NCI-H526 (cell line): Measurements from ENCODE around the gene RCAN1.

ENCODE experiments used
- DNase-seq, 2 experiments: peaks; one replicate each; lab custom pipeline; 2025; lab: John Stamatoyannopoulos, UW

RCAN1 gene

DNA sequence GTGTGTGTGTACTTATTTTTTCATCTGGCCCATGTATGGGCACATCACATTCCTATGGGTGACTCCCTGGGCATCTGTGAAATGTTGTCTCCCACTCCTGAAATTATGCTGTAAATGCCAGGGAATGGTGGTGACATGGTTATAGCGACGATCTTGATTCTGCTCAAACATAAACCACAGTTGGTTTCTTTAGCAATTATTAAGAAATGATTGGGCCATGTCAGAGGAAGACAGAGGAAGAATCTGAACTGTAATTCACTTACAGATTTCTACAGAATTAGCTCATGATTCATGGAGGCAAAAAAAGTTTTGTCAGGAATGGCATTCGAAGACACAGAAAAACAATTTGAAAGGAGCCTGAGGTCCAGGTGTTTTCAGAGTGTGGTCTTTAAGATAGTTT lies 77.1 kb downstream of the RCAN1 start:
- DNase-seq = no peak

- DNase-seq = no peak
Observed at GRCh38 chr21:34536820-34537219, 78.1 kb downstream of the RCAN1 start.

DNA sequence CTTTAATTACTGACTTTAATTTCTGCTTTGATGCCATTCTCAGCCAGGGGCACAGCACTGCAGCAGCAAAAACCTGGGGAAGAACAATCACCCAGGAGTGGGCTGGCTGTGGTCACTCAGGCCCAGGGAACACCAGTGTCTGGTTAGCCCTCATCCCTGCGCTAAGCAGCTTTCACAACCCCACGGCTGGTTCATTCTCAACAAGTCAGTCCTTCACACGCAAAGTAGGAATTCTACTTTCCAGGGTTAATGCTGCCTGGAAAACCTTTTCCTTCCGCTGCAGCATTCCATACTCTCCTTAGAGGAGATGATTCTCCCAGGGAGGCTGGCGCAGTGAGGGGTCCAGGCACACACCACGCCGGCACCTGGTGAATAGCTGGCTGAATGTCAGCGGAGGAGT lies 78.6 kb downstream of the RCAN1 start:
- DNase-seq = no peak

GRCh38 chr21:34535886-34536285 lies 79.0 kb downstream of the RCAN1 start:
- no peak for DNase-seq

DNA sequence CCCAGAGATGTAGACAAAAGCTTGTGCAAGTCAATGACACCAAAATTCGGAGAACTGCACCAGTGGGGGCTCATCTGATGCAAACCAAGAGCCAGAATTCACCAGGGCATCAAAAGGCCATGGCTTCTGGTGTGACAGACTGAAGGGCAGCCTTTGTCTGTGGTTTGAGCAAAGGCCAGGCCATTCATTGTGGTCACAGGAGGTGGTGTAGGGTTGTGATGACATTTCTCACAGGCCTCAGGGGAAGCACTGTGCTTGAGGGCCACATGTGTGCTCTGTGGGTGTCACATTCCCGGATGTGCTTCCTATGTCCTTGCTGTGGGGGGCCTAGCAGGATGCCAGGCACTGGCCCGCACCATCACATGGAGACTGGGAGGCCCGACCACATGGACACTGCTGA lies 80.4 kb downstream of the RCAN1 start:
- no peak for DNase-seq

- no peak for DNase-seq
Observed at GRCh38 chr21:34533938-34534337, 81.0 kb downstream of the RCAN1 start.

GRCh38 chr21:34531399-34531798 lies 83.5 kb downstream of the RCAN1 start:
- DNase-seq = no peak

DNA sequence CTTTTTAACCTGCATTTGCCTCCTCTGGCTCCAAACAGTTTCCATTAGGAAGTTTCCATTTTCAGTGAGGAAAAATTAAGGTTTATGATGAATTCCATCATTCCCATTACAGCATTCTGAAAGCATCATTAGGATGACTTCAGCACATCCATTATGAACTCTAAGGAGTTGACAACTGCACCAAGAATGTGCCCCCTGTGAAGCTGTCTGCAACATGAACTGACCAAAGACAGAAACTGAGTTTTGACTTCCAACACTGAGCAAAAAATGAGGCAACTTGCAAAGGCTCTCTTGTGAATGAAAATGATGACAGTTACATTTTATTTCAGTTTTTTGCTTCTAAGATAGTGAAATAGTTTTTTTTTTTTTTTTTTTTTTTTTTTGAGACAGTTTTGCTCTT lies 84.7 kb downstream of the RCAN1 start:
- no peak for DNase-seq

DNA sequence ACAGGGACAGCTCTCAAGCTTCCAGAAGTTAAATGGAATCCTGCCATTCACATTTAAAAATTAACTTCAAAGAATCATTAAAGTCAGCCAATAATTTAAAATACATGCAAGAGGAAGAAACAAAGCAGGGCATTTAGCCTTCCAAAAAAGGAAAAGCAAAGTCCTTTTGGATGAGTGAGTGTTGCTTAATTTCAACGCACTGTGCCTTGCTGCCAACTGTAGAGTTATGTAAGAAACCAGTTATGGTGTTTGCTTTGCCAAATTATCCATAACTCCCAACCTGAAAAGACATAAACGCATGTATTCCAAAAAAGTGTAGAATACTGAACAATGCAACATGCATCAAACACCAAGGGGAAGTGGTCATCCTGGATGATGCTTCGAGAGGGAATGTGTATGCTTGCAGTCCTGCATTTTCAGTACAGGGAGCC lies 86.8 kb downstream of the RCAN1 start:
- no peak for DNase-seq

DNA sequence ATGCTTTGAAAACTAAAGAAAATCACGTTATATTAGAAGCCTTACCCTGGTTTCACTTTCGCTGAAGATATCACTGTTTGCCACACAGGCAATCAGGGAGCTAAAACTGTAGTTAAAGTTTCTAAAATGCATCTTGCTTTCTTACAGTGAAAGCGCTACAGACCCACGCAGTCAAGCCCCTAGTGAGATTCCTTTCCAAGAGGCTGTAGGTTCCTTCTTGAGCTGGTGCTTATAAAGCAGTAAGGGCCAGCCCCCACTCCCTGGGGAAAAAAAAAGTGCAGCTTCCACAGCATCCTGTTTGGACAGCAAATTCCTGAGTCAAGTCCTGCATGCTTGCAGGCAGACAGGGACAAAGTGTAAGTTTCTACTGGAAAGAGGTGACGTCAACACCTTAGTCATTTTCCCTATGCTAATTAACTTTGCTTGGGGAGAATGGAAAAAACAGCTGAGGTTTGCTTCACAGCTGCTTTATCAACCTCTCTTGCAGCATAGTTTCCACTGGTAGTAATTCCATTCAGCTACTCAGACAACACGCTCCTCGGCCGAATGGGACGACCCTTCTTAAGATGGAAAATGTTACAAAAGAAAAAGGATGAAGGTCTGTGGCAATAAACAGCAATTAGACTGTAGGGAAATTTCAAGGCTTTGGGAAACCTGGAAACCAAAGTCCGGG lies 88.2 kb downstream of the RCAN1 start:
- peak in 1 of 2 experiments; percentile 11 for DNase-seq

GRCh38 chr21:34526241-34526617 lies 88.7 kb downstream of the RCAN1 start:
- no peak for DNase-seq

- DNase-seq = no peak
Observed at GRCh38 chr21:34524646-34525601, 90.0 kb downstream of the RCAN1 start.

- peak; percentile 55 to 87 for DNase-seq
Observed at GRCh38 chr21:34523019-34523555, 91.8 kb downstream of the RCAN1 start.

DNA sequence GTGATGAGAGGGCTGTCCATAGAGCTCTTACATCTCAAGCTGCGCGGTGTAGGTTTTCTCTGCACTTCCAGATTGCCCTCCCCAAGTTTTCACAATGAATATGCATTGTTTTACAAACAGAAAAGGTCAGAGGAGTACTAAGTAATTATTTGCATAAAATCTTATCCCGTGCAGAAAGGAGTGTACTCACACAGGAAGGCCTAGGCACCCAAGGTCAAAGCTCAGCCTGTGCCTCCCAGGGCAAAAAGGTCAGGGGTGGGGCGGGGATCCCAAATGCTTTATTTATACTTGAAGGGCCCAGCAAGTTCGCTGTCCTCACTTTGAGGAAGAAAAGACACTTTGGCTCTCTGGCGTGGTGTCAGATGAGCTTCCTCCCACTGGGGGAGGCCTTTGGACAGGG lies 92.6 kb downstream of the RCAN1 start:
- peak; percentile 29 to 70 for DNase-seq

GRCh38 chr21:34521561-34521960 lies 93.4 kb downstream of the RCAN1 start:
- DNase-seq = no peak

GRCh38 chr21:34520764-34521508 lies 94.0 kb downstream of the RCAN1 start:
- no peak for DNase-seq

GRCh38 chr21:34520281-34520680 lies 94.6 kb downstream of the RCAN1 start:
- DNase-seq = no peak

DNA sequence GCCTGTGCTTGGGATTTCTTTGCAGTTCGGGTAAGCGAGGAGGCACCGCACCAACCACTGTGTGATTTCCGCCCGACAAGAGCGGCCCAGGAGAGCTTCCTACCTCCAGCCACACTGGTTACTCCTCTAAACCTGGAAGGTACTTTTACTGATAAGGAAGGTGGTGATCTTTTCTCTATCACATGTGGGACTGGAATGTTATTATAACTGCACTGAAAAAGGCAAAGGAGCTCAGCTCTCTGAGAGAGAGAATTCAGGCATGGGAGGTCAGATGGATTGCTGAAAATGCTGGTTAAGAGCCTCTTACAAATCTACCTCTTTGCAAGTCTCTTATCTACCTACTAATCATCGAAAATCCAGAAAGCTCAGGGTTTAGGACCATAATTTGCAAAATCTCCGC lies 95.2 kb downstream of the RCAN1 start:
- DNase-seq = no peak

DNA sequence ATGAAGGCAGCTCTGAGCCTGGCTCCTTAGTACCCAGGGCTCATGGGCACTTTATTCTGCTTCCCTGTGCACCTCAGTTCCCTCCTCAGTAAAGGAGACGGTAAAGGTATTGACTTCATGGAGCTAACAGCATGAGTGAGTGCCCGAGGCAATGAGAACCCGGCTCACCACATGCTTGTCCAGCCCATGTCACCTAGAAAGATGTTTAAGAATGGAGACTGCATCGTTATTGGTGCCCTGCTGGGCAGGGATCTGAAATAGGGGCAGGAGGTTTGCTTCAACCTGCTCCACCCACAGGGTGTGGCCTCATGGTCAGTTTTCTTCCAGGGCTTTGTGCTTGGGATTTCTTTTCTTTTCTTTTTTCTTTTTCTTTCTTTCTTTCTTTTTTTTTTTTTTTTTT lies 95.9 kb downstream of the RCAN1 start:
- DNase-seq = no peak

GRCh38 chr21:34518301-34518700 lies 96.6 kb downstream of the RCAN1 start:
- DNase-seq = no peak

GRCh38 chr21:34517491-34518245 lies 97.2 kb downstream of the RCAN1 start:
- no peak for DNase-seq

DNA sequence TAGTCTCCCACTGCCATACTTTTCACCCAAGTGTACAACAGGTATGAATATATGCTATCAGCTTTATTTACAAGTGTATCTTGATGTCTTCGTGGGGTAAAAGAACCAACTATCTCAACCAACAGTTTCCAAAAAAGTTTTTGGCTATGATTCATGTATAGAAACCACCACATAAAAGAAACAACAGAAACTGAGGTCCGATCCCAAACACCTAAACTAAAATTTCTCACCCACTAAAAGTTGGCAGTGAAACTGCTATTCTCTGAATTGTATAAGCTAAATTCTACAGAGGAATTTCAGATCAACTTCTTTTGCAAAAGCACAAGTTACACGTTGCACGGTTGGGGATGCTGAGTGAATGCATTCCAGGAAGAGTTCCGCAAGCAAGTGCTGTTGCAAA lies 97.9 kb downstream of the RCAN1 start:
- DNase-seq = no peak
